WTC11 (cell line): Measurements from ENCODE around the gene AKAIN1. TPM values are rescaled to one million over a fixed set of nuclear protein-coding genes. Genes with fewer than 3 reads are reported as not detected.

Experiments used
- ATAC-seq: fragments of 200-7000 bp; cut with Tn5 transposase; 2 replicates; pipeline ENCODE4 v1.10.0; 2021; ENCODE audit warnings: mild to moderate bottlenecking, moderate library complexity
- CTCF ChIA-PET: fragments of 300-600 bp; sonication (Branson Sonifier 250); formaldehyde crosslinking; loops from one replicate; lab custom pipeline; 2021; ENCODE audit warnings: antibody characterized with exemption; lab: Charles Lee
- POLR2A ChIA-PET: fragments of 350-600 bp; sonication (Branson Sonifier 250); formaldehyde crosslinking; loops from one replicate; lab custom pipeline; 2021; ENCODE audit warnings: antibody characterized with exemption; lab: Charles Lee
- DNase-seq: peaks from one replicate; pipeline ENCODE4 v3.0.0; 2021; ENCODE audit warnings: low spot score
- H3K27ac Mint-ChIP-seq: 2 replicates; pipeline ENCODE4 v1.8.0; 2021; ENCODE audit warnings: mixed read lengths
- H3K27me3 Mint-ChIP-seq: 2 replicates; pipeline ENCODE4 v1.8.0; 2021; ENCODE audit warnings: low read depth, mild to moderate bottlenecking, moderate library complexity, mixed read lengths
- H3K36me3 Mint-ChIP-seq: 2 replicates; pipeline ENCODE4 v1.8.0; 2021; ENCODE audit warnings: mixed read lengths
- H3K4me1 Mint-ChIP-seq: 2 replicates; pipeline ENCODE4 v1.8.0; 2022; ENCODE audit warnings: mixed read lengths
- H3K4me3 Mint-ChIP-seq: 2 replicates; pipeline ENCODE4 v1.8.0; 2021; ENCODE audit warnings: mild to moderate bottlenecking, moderate library complexity, mixed read lengths
- H3K9me3 Mint-ChIP-seq: 2 replicates; pipeline ENCODE4 v1.8.0; 2021; ENCODE audit warnings: mixed read lengths
- ARID4B ChIP-seq: sonication (generic); formaldehyde crosslinking; IDR thresholded peaks from 2 replicates; pipeline ENCODE4 v1.8.0; 2023; ENCODE audit warnings: missing genetic modification reagents, mild to moderate bottlenecking, borderline replicate concordance
- ETV6 ChIP-seq: sonication (generic); formaldehyde crosslinking; IDR thresholded peaks from 2 replicates; pipeline ENCODE4 v1.8.1; 2022; ENCODE audit warnings: mild to moderate bottlenecking, missing genetic modification reagents
- FOXJ3 ChIP-seq: sonication (generic); formaldehyde crosslinking; IDR thresholded peaks from 2 replicates; pipeline ENCODE4 v1.9.0; 2021; ENCODE audit warnings: missing genetic modification reagents, mild to moderate bottlenecking, borderline replicate concordance
- GABPB1 ChIP-seq: sonication (generic); formaldehyde crosslinking; IDR thresholded peaks from 2 replicates; pipeline ENCODE4 v1.8.1; 2023; ENCODE audit warnings: mild to moderate bottlenecking, missing genetic modification reagents
- IRF2 ChIP-seq: sonication (generic); formaldehyde crosslinking; IDR thresholded peaks from 2 replicates; pipeline ENCODE4 v1.8.0; 2022; ENCODE audit warnings: low read depth, missing genetic modification reagents, borderline replicate concordance
- JAZF1 ChIP-seq: fragments of 250-450 bp; sonication (Bioruptor Pico); IDR thresholded peaks from 2 replicates; pipeline ENCODE4 v1.9.0; 2021; ENCODE audit warnings: moderate library complexity, mild to moderate bottlenecking, inconsistent platforms
- MAX ChIP-seq: sonication (generic); formaldehyde crosslinking; IDR thresholded peaks from 2 replicates; pipeline ENCODE4 v1.8.0; 2022; ENCODE audit warnings: mild to moderate bottlenecking, missing genetic modification reagents
- NR3C1 ChIP-seq: sonication (generic); formaldehyde crosslinking; conservative IDR thresholded peaks from 2 replicates; pipeline ENCODE4 v1.8.1; 2023; ENCODE audit warnings: low read depth, mild to moderate bottlenecking, missing genetic modification reagents
- PREB ChIP-seq: sonication (generic); formaldehyde crosslinking; IDR thresholded peaks from 2 replicates; pipeline ENCODE4 v1.8.1; 2022; ENCODE audit warnings: mild to moderate bottlenecking, missing genetic modification reagents, moderate library complexity, borderline replicate concordance
- TEAD1 ChIP-seq: sonication (generic); formaldehyde crosslinking; IDR thresholded peaks from 2 replicates; pipeline ENCODE4 v1.8.0; 2022; ENCODE audit warnings: mild to moderate bottlenecking, missing genetic modification reagents
- ZMAT4 ChIP-seq: fragments of 250-450 bp; sonication (Bioruptor Pico); IDR thresholded peaks from 2 replicates; pipeline ENCODE4 v1.9.0; 2021; ENCODE audit warnings: mild to moderate bottlenecking
- ZNF219 ChIP-seq: sonication (generic); formaldehyde crosslinking; IDR thresholded peaks from 2 replicates; pipeline ENCODE4 v1.8.0; 2023; ENCODE audit warnings: missing genetic modification reagents, mild to moderate bottlenecking, borderline replicate concordance
- ZNF317 ChIP-seq: sonication (generic); formaldehyde crosslinking; IDR thresholded peaks from 2 replicates; pipeline ENCODE4 v1.8.1; 2023; ENCODE audit warnings: low read depth, mild to moderate bottlenecking, moderate library complexity, missing genetic modification reagents, borderline replicate concordance
- ZNF416 ChIP-seq: fragments of 250-450 bp; sonication (Bioruptor Pico); IDR thresholded peaks from 2 replicates; pipeline ENCODE4 v1.9.0; 2021; ENCODE audit warnings: mild to moderate bottlenecking, inconsistent platforms
- ZNF532 ChIP-seq: fragments of 250-450 bp; sonication (Bioruptor Pico); IDR thresholded peaks from 2 replicates; pipeline ENCODE4 v1.9.0; 2021; ENCODE audit warnings: mild to moderate bottlenecking, borderline replicate concordance
- ZNF671 ChIP-seq: fragments of 250-450 bp; sonication (Bioruptor Pico); IDR thresholded peaks from 2 replicates; pipeline ENCODE4 v1.8.0; 2021; ENCODE audit warnings: mild to moderate bottlenecking
- total RNA-seq: library from RNA; stranded (reverse); gene quantifications from 3 replicates; pipeline ENCODE4 v1.2.3, GENCODE V29; 2021
- TF ChIP-seq, protein P1 (sequence below): fragments of 250-450 bp; sonication (Bioruptor Pico); IDR thresholded peaks from 2 replicates; pipeline ENCODE4 v1.8.0; 2021; ENCODE audit warnings: mild to moderate bottlenecking
- TF ChIP-seq, protein P2 (sequence below): sonication (generic); formaldehyde crosslinking; IDR thresholded peaks from 2 replicates; pipeline ENCODE4 v1.8.1; 2022; ENCODE audit warnings: missing genetic modification reagents, borderline replicate concordance
- TF ChIP-seq, protein P3 (sequence below): sonication (generic); formaldehyde crosslinking; IDR thresholded peaks from 2 replicates; pipeline ENCODE4 v1.8.0; 2022; ENCODE audit warnings: mild to moderate bottlenecking, missing genetic modification reagents

AKAIN1 gene
- total RNA-seq, 1 experiment from 2014 or later: not detected

- no peaks in the 10 kb centered on the region for H3K36me3 Mint-ChIP-seq
- H3K27me3 Mint-ChIP-seq: no peaks in the 10 kb centered on the region
- ChIA-PET CTCF (no interaction called here), POLR2A (no interaction called here)
- H3K4me3 Mint-ChIP-seq: no peak overlapping the region
- H3K9me3 Mint-ChIP-seq: peaks cover 11% of the 10 kb centered on the region
- DNase-seq: no peak
- TF ChIP-seq, protein P1, sequence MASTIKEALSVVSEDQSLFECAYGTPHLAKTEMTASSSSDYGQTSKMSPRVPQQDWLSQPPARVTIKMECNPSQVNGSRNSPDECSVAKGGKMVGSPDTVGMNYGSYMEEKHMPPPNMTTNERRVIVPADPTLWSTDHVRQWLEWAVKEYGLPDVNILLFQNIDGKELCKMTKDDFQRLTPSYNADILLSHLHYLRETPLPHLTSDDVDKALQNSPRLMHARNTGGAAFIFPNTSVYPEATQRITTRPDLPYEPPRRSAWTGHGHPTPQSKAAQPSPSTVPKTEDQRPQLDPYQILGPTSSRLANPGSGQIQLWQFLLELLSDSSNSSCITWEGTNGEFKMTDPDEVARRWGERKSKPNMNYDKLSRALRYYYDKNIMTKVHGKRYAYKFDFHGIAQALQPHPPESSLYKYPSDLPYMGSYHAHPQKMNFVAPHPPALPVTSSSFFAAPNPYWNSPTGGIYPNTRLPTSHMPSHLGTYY (CRISPR knock-in tag): no peak
- TF ChIP-seq MAX (no peak), IRF2 (CRISPR knock-in tag) (no peak), ARID4B (CRISPR knock-in tag) (no peak), ZNF317 (CRISPR knock-in tag) (no peak), ZNF532 (CRISPR knock-in tag) (no peak), FOXJ3 (CRISPR knock-in tag) (no peak), TEAD1 (CRISPR knock-in tag) (no peak), ZNF416 (CRISPR knock-in tag) (no peak), GABPB1 (CRISPR knock-in tag) (no peak), ZMAT4 (CRISPR knock-in tag) (no peak)
- TF ChIP-seq, protein P2, sequence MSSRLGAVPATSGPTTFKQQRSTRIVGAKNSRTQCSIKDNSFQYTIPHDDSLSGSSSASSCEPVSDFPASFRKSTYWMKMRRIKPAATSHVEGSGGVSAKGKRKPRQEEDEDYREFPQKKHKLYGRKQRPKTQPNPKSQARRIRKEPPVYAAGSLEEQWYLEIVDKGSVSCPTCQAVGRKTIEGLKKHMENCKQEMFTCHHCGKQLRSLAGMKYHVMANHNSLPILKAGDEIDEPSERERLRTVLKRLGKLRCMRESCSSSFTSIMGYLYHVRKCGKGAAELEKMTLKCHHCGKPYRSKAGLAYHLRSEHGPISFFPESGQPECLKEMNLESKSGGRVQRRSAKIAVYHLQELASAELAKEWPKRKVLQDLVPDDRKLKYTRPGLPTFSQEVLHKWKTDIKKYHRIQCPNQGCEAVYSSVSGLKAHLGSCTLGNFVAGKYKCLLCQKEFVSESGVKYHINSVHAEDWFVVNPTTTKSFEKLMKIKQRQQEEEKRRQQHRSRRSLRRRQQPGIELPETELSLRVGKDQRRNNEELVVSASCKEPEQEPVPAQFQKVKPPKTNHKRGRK (CRISPR knock-in tag): no peak
- TF ChIP-seq, all 79 proteins: peak for 0
- H3K27ac Mint-ChIP-seq: no peak overlapping the region
- H3K4me1 Mint-ChIP-seq: no peaks in the 10 kb centered on the region
- ATAC-seq: no peak
Observed at GRCh38 chr18:5173236-5173635, 23.8 kb downstream of the AKAIN1 start.

DNA sequence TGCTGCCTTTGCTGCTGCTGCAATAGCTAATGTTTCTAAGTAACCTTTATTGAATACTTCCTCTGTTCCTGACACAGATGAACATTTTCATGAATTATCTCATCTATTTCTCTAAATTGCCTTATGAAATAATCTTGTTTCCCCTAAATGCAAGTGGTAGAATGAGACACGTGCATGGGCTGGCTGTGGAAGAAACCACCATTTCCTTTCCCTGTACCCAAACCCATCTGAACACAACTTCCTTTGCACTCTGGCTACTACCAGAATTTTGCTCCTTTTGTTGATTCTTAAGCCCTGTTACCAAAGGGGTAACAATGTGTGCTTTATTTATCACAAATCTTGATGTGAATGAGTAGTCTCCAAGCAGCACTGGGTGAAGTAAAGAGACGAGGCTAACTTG, 29.2 kb downstream of the AKAIN1 start:
- ATAC-seq (no peak), DNase-seq (no peak)
- H3K9me3 Mint-ChIP-seq: peaks cover 11% of the 10 kb centered on the region
- H3K4me1 Mint-ChIP-seq: peaks cover 2% of the 10 kb centered on the region; the same call in 1 of the 2 replicates
- ChIA-PET POLR2A (no interaction called here), CTCF (no interaction called here)
- H3K27ac Mint-ChIP-seq: no peak overlapping the region
- no peak overlapping the region for H3K4me3 Mint-ChIP-seq
- no peaks in the 10 kb centered on the region for H3K27me3 Mint-ChIP-seq
- no peaks in the 10 kb centered on the region for H3K36me3 Mint-ChIP-seq
- TF ChIP-seq, protein P3, sequence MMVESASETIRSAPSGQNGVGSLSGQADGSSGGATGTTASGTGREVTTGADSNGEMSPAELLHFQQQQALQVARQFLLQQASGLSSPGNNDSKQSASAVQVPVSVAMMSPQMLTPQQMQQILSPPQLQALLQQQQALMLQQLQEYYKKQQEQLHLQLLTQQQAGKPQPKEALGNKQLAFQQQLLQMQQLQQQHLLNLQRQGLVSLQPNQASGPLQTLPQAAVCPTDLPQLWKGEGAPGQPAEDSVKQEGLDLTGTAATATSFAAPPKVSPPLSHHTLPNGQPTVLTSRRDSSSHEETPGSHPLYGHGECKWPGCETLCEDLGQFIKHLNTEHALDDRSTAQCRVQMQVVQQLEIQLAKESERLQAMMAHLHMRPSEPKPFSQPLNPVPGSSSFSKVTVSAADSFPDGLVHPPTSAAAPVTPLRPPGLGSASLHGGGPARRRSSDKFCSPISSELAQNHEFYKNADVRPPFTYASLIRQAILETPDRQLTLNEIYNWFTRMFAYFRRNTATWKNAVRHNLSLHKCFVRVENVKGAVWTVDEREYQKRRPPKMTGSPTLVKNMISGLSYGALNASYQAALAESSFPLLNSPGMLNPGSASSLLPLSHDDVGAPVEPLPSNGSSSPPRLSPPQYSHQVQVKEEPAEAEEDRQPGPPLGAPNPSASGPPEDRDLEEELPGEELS (CRISPR knock-in tag): no peak
- TF ChIP-seq JAZF1 (CRISPR knock-in tag) (no peak), PREB (CRISPR knock-in tag) (no peak), ZNF671 (CRISPR knock-in tag) (no peak), ETV6 (CRISPR knock-in tag) (no peak), ZNF219 (CRISPR knock-in tag) (no peak), NR3C1 (CRISPR knock-in tag) (no peak)
